Stimulated activated CD4-positive, alpha-beta T cell treated with anti-CD3 and anti-CD28 coated beads, Interleukin-1b, Interleukin-23, amount 100 ng/mL, for 1 hour (primary cell): ENCODE data around the gene ATP8B4.

Source experiments
- DNase-seq, 2 donors: peaks; one replicate each; pipeline ENCODE4 v3.0.0-alpha.2; 2020; ENCODE audit warnings: low read depth in 2 of 2

ATP8B4 gene

DNA sequence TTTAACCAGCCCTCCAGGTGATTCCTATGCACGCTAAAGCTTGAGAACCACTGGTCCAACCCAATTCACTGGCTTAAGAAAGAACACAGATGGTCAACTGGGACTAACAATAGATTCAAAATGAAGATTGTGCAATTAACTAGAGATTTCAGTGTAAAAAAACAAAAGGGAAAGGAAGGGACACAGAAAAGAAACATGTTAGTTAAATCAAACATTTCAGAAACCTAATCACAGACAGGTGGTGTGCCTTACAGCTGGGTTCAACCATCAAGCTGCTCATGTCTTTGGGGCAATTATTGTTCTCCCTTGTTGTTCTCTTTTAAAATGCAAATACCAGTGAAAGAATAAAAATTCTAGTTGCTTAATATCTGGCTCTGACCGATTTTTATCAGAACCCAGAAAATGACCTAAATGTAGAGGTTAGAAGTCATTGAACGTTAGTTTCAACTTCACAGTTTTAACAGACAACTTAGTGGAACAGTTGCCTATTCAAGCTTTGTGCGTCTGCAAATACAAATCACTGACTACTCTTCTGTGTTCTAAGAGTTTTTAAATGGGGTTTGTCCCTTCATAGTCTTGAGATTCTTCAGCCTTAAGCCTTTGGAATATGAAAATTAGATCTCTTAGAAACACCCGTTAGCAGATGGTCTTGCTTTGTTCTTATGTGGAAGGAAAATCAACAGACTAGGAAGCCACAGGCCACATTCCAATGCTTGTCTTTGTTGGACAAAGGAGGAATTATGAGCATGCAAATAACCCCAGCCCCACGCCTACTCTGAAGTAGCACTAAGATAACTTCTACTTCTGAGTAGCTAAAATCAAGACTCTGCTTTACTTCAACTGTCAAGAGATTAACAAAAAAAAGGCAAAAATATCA lies 223.4 kb downstream of the ATP8B4 start:
- no peak for DNase-seq

DNA sequence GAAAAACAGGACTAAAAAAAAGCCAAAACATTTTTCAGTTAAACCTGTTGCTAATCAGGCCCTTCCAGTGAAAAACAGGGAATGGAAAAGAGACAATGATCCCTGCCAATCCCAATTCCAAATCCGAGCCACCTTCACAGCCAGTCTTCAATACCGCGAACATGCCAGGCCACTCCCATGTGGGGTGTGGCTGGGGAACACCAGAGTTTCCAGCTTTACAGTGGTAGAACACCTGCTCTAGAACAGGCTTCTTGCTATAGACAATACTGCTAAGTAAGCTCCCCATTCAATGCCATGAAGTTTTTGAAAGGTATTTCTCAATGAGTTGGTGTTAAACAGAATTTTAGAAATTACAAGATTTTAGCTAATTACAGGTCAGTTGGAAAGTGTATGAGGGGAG lies 228.3 kb downstream of the ATP8B4 start:
- DNase-seq = no peak

- DNase-seq = no peak
Measured at GRCh38 chr15:49889536-49889935, 229.5 kb downstream of the ATP8B4 start.

- no peak for DNase-seq
Measured at GRCh38 chr15:49888734-49889133, 230.3 kb downstream of the ATP8B4 start.

GRCh38 chr15:49888323-49888693 lies 230.7 kb downstream of the ATP8B4 start:
- DNase-seq = no peak

GRCh38 chr15:49887659-49888322 lies 231.2 kb downstream of the ATP8B4 start:
- no peak for DNase-seq

DNA sequence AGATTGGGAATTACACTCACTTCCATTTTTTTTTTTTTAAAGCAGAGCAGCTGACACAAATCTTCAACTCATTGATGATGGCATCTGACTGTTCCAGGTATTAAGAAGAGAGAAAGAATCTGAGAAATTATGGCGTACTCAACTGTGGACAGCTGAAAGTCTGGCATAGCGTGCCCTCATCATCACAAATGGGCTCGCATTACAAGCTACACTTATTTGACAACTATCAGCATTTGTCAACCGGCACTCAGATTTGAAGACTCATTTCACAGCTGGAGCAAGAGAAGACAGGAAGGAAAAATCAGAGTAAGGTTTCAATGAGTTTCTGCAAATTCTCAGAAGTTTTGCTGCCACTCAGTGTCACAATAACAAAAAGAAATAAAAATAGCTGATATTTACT lies 235.9 kb downstream of the ATP8B4 start:
- DNase-seq = no peak

GRCh38 chr15:49881866-49882265 lies 237.2 kb downstream of the ATP8B4 start:
- DNase-seq = no peak

DNA sequence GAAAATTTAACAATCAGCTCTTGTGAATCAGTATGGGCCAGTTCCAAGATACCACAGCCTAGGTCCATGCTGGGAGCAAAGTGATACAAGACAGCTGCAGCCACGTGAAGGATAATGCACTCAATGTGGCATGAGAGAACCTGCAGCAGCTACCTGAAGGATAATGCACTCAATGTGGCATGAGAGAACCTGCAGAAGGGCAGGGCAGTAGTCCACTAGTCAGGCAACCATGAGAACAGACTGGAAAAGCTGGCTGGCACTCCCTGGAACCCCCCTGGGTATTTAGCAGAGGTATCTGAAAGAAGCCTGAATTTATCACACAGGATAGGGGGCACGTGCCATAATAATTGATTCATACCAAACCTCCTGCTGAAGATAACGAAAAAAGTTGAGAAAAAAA lies 237.6 kb downstream of the ATP8B4 start:
- no peak for DNase-seq

DNA sequence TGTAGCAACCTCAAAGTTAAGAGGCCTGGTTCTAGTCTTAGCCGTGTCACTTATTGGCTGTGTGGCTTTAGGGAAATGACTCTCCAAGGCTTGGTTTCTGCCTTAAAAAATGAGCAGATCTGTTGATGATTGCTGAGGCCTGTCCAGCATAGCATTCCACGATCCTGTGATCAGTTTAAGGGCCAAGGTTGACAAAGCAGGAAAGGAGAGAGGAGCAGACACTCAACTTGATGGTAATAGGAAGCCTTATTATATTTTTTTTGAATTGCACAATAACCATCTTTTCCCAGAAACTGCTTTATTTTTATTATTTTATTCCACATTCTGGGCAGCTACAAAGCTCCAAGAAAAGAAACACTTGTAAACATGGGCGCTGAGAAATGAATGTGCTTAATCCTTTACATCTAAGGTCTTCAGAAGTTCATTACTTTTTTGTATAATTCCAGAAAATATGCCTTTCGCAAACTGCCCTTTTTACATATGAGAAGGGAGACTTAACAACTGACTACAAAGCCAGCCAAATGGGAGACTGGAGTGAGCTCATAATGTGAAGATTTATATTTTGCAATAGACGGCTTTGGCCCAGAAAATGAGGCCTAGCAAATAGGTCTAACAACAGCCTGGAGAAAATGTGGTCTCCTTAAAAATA lies 241.0 kb downstream of the ATP8B4 start:
- no peak for DNase-seq

DNA sequence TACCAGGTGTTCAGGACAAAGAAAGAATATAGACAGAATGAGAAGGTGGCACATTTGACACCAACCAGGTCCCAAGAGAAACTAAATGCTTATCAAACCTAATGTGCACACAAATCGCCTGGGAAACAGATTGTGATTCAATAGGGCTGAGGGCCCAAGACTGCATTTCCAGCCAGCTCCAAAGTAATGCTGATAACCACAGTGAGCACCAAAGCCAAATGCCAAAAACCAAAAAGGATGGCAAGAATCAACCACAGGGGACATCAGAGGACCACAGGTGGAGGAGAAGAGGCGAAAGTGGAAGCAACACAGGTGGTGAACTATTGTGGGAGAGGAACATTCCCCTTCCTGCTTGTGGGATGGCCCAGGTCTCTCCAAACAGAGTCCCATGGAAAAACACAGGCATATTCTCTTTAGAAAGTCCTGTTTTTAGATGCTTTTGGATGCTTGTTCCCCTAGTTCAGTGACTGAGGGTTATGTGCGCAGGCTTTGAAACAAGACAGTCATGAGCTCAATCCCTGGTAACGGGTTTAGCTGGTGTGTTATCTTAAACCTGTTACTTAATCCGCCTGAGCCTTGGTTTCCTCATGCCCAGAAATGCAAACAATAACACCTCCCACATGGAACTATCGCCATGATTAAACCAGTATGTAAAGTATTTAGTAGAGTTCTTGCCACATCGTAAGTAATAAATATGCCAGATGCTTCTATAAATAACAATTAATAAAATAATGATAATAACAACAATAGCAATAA lies 241.7 kb downstream of the ATP8B4 start:
- DNase-seq = no peak

DNA sequence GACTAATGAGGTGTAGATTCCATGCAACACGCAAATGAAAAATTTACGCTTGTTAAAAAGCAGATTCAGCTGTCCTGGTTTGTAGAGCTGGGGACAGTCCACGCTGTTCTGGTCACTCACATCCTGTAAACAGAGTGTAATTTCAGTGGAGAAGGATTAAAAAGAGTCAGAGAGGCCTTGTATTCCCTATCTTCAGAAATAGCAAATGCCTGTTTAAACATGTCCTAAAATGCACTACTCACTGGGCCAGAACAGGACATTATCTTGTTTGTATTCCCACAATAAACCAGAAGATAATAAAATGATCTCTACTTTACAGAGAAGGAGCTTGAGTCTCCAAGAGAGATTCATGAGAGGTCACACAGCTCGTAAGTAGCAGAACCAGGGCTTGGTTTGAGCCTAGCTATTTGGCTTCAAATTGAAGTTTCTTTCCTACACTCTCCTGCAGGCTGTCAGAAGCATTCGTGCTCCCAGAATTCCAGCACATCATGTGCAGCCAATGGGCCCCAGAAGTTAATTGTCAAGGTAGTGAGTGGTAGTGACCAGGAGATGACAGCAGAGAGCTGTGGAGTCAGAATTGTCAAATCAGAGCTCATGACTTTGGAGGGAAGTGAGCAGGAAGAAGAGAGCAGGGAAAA lies 242.5 kb downstream of the ATP8B4 start:
- no peak for DNase-seq

- no peak for DNase-seq
Measured at GRCh38 chr15:49875392-49875791, 243.6 kb downstream of the ATP8B4 start.

DNA sequence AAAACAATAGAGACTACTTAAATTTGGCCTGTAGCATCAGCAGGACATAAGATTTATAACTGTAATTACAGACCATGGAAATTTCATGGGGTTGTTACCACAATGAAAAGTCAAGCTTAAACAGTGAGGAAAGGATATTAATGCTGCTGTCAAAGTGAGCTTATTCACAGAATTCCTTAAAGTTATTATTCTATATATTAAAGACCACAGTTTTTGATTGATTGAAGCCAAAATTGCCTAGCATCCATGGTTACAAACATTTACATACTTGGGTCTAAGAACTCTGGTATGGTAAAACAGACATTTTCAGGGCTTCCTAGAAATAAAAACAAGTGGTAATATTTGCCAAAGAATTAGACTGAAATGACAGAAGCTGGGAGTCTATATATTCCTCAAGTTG lies 248.6 kb downstream of the ATP8B4 start:
- DNase-seq = no peak

- no peak for DNase-seq
Measured at GRCh38 chr15:49868348-49868747, 250.7 kb downstream of the ATP8B4 start.

- no peak for DNase-seq
Measured at GRCh38 chr15:49865925-49866757, 252.9 kb downstream of the ATP8B4 start.

- no peak for DNase-seq
Measured at GRCh38 chr15:49864251-49864650, 254.8 kb downstream of the ATP8B4 start.

DNA sequence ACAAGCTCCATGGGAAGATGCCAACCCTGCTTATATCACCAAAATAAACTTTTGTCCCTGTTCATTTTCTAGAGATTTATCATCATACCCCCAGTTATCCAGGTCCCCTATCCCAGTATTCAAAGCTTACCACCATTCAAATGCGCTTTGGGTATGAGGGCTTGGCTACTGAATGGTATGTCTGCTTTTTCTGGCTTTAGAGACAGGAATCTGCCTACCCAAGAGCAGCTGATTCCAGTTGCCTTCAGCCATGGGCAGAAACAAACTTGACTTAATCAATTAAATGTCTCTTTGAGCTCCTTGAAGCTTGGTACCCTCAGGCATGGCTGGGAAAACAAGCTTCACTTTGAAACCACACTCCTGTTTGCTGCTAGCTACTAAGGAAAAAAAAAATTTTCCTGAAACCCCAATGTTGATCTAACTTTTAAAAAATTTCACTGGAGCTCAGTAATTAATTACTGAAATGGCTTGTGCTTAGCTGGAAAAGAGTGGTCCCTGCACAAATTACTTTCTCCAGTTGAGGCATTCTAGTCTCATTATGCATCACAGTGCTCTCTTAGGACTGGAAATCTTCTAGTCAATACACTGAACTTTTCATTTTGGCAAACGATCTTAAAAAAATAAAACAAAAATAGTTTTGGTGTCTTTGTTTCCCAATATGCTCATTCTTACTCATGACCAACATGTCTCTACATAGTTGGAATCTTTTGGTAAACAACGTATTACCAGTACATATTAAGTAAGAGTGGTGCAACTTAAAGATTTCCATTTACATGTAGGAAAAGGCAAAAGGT lies 255.4 kb downstream of the ATP8B4 start:
- no peak for DNase-seq

GRCh38 chr15:49860101-49860500 lies 258.9 kb downstream of the ATP8B4 start:
- DNase-seq = no peak
